ENCODE measurements around the gene TACR2.

TACR2 gene

GRCh38 chr10:69388488-69388887, 28.2 kb downstream of the TACR2 start:
- Histone ChIP-seq H3K27me3 (ENCODE audit: low read length) (no peaks in the 10 kb centered on the region), H4K20me1 (ENCODE audit: low read depth, low read length) (no peaks in the 10 kb centered on the region), H3K4me3 (ENCODE audit: insufficient read depth, low read length, poor library complexity, severe bottlenecking) (no peak overlapping the region), H3K27ac (ENCODE audit: low read depth, low read length) (no peak overlapping the region), H3K9me2 (replicated peaks; ENCODE audit: insufficient read depth, low read length) (no peaks in the 10 kb centered on the region), H3K4me2 (ENCODE audit: low read depth, low read length, poor library complexity, severe bottlenecking) (no peak overlapping the region), H3K9ac (ENCODE audit: low read length) (no peak overlapping the region), H2AFZ (ENCODE audit: low read depth, low read length, severe bottlenecking) (no peak overlapping the region), H3K36me3 (ENCODE audit: low read length) (0 out of 2 replicates have a peak, but pooled peaks cover 4% of the 10 kb centered on the region), H3K9me3 (ENCODE audit: insufficient read depth, low read length) (no peaks in the 10 kb centered on the region), H3K79me2 (ENCODE audit: insufficient read depth, low read length) (no peaks in the 10 kb centered on the region), H3F3A (ENCODE audit: insufficient read depth) (no peaks in the 10 kb centered on the region)
- no peak for TF ChIP-seq CTCF (IDR thresholded peaks at IDR 0.05; ENCODE audit: insufficient read depth, low read length, poor library complexity, severe bottlenecking)
- no peak for TF ChIP-seq EZH2phosphoT487 (conservative IDR thresholded peaks at IDR 0.05; ENCODE audit: low read length)

DNA sequence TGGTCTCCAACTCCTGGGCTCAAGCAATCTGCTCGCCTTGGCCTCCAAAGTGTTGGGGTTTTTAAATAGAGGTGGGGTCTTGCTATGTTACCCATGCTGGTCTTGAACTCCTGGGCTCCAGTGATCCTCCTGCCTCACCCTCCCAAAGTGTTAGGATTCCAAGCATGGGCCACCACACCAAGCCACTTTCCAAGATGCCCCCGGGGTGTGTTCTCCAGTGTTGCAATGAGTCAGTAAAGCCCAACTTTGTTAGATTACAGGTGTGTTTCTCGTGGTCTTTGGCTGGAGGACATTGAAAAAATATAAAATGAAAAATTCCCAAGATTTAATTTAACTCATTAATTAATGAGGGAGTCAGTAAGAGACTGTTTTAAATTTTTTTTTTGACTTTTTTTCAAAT, 29.2 kb downstream of the TACR2 start:
- H3K79me2 ChIP-seq (ENCODE audit: insufficient read depth, low read length) = no peaks in the 10 kb centered on the region
- TF ChIP-seq EZH2phosphoT487 (conservative IDR thresholded peaks at IDR 0.05; ENCODE audit: low read length) (no peak), CTCF (IDR thresholded peaks at IDR 0.05; ENCODE audit: insufficient read depth, low read length, poor library complexity, severe bottlenecking) (no peak)
- no peaks in the 10 kb centered on the region for H3K9me2 ChIP-seq (replicated peaks; ENCODE audit: insufficient read depth, low read length)
- H3K27ac ChIP-seq (ENCODE audit: low read depth, low read length) = no peak overlapping the region
- no peaks in the 10 kb centered on the region for H3K9me3 ChIP-seq (ENCODE audit: insufficient read depth, low read length)
- H3K9ac ChIP-seq (ENCODE audit: low read length) = no peak overlapping the region
- H3K36me3 ChIP-seq (ENCODE audit: low read length) = 0 out of 2 replicates have a peak, but pooled peaks cover 4% of the 10 kb centered on the region
- H2AFZ ChIP-seq (ENCODE audit: low read depth, low read length, severe bottlenecking) = no peak overlapping the region
- no peaks in the 10 kb centered on the region for H3K27me3 ChIP-seq (ENCODE audit: low read length)
- H3F3A ChIP-seq (ENCODE audit: insufficient read depth) = no peaks in the 10 kb centered on the region
- H4K20me1 ChIP-seq (ENCODE audit: low read depth, low read length) = no peaks in the 10 kb centered on the region
- no peak overlapping the region for H3K4me3 ChIP-seq (ENCODE audit: insufficient read depth, low read length, poor library complexity, severe bottlenecking)
- H3K4me2 ChIP-seq (ENCODE audit: low read depth, low read length, poor library complexity, severe bottlenecking) = no peak overlapping the region

- no peak overlapping the region for H3K4me3 ChIP-seq (ENCODE audit: insufficient read depth, low read length, poor library complexity, severe bottlenecking)
- H3K36me3 ChIP-seq (ENCODE audit: low read length) = 0 out of 2 replicates have a peak, but pooled peaks cover 4% of the 10 kb centered on the region
- no peak overlapping the region for H2AFZ ChIP-seq (ENCODE audit: low read depth, low read length, severe bottlenecking)
- H3F3A ChIP-seq (ENCODE audit: insufficient read depth) = no peaks in the 10 kb centered on the region
- H3K27me3 ChIP-seq (ENCODE audit: low read length) = no peaks in the 10 kb centered on the region
- no peak overlapping the region for H3K27ac ChIP-seq (ENCODE audit: low read depth, low read length)
- no peak overlapping the region for H3K4me2 ChIP-seq (ENCODE audit: low read depth, low read length, poor library complexity, severe bottlenecking)
- no peaks in the 10 kb centered on the region for H4K20me1 ChIP-seq (ENCODE audit: low read depth, low read length)
- H3K9me3 ChIP-seq (ENCODE audit: insufficient read depth, low read length) = no peaks in the 10 kb centered on the region
- TF ChIP-seq CTCF (IDR thresholded peaks at IDR 0.05; ENCODE audit: insufficient read depth, low read length, poor library complexity, severe bottlenecking) (no peak), EZH2phosphoT487 (conservative IDR thresholded peaks at IDR 0.05; ENCODE audit: low read length) (no peak)
- no peaks in the 10 kb centered on the region for H3K9me2 ChIP-seq (replicated peaks; ENCODE audit: insufficient read depth, low read length)
- no peak overlapping the region for H3K9ac ChIP-seq (ENCODE audit: low read length)
- no peaks in the 10 kb centered on the region for H3K79me2 ChIP-seq (ENCODE audit: insufficient read depth, low read length)
These were observed 31.0 kb downstream of the TACR2 start for GRCh38 chr10:69385454-69386350.

Measured in SU-DHL-6 (cell line).